K562 (cell line): ENCODE results near the gene TRIP10. TPM values are rescaled to one million over a fixed set of nuclear protein-coding genes. Genes with fewer than 3 reads are reported as not detected.

Source experiments
- ARID4B ChIP-seq: sonication (generic); formaldehyde crosslinking; IDR thresholded peaks from 2 replicates; pipeline ENCODE4 v1.8.0; 2022; ENCODE audit warnings: mild to moderate bottlenecking, missing genetic modification reagents
- BCOR ChIP-seq: fragments of 450-650 bp; IDR thresholded peaks from 2 replicates; pipeline ENCODE4 v1.6.1; 2016
- EGR1 ChIP-seq: fragments of 450-650 bp; conservative IDR thresholded peaks from 2 replicates; pipeline ENCODE4 v1.6.1; 2017; ENCODE audit warnings: mild to moderate bottlenecking
- ELF1 ChIP-seq: fragments of 200-800 bp; sonication (Bioruptor generic); IDR thresholded peaks from 2 replicates; pipeline ENCODE4 v1.6.1; 2016; ENCODE audit warnings: missing genetic modification characterization, missing compliant biosample characterization
- MAZ ChIP-seq, 2 experiments: fragments of 450-650 bp in 1 of 2; sonication (generic) in 1 of 2; formaldehyde crosslinking; IDR thresholded peaks in 1 of 2; conservative IDR thresholded peaks in 1 of 2; 2 replicates each; pipeline versions ENCODE4 v1.4.0 to v1.5.0; 2020; ENCODE audit warnings: mild to moderate bottlenecking in 1 of 2, missing genetic modification reagents in 1 of 2
- PKNOX1 ChIP-seq: fragments of 450-650 bp; IDR thresholded peaks from 2 replicates; pipeline ENCODE4 v1.6.1; 2016
- PTBP1 ChIP-seq: fragments of 200-400 bp; formaldehyde crosslinking; IDR thresholded peaks from 2 replicates; pipeline ENCODE4 v1.6.1; 2017; ENCODE audit warnings: low read depth, low read length
- SUPT5H ChIP-seq: fragments of 450-650 bp; IDR thresholded peaks from 2 replicates; pipeline ENCODE4 v1.6.1; 2016
- TBL1XR1 ChIP-seq, 2 experiments: IDR thresholded peaks; 2 replicates each; pipeline ENCODE4 v1.6.1; 2012; ENCODE audit warnings: improper control_type of control experiment in 2 of 2, low read length in 2 of 2, mild to moderate bottlenecking in 1 of 2
- YY1 ChIP-seq, 3 experiments: IDR thresholded peaks; 2 replicates each; pipeline ENCODE4 v1.6.1; 2011; ENCODE audit warnings: low read length in 2 of 3, mild to moderate bottlenecking in 2 of 3, moderate library complexity in 2 of 3, borderline replicate concordance in 1 of 3, control low read depth in 1 of 3, low read depth in 1 of 3; ENCODE audit not compliant: insufficient read depth in 3 of 3, insufficient replicate concordance in 2 of 3, control insufficient read depth in 1 of 3, insufficient read length in 1 of 3; ENCODE audit errors: extremely low read depth in 1 of 3
- ZBTB7A ChIP-seq: IDR thresholded peaks from 2 replicates; pipeline ENCODE4 v1.6.1; 2011; ENCODE audit warnings: low read depth, mild to moderate bottlenecking, low read length, moderate library complexity, borderline replicate concordance; ENCODE audit not compliant: control insufficient read depth
- polyA plus RNA-seq, 8 experiments: library from polyadenylated mRNA; depleted of rRNA in 4 of 8; stranded (reverse) in 5 of 8; unstranded in 3 of 8; fragments of >200 nt; fragmentation: Nextera tagmentation in 2 of 8; fragmentation: Illumina TruSeq in 1 of 8; extraction: Ambion mirVana in 2 of 8; extraction: Trizol in 1 of 8; gene quantifications; 2 replicates each; pipeline versions ENCODE4 v1.2.1 to v1.2.3, GENCODE V29; 2011 to 2014; ENCODE audit warnings: inconsistent platforms in 1 of 8, missing spikeins in 1 of 8
- total RNA-seq, 7 experiments: library from RNA; depleted of rRNA in 6 of 7; stranded (reverse); fragments of >200 nt in 6 of 7; fragmentation: Illumina TruSeq in 2 of 7; extraction: Trizol in 2 of 7; gene quantifications; 2 replicates each; pipeline versions ENCODE4 v1.2.1 to v1.2.3, GENCODE V29; 2011 to 2021; ENCODE audit warnings: low replicate concordance in 1 of 7
- TF ChIP-seq, protein P1 (sequence below), 3 experiments: IDR thresholded peaks in 2 of 3; conservative IDR thresholded peaks in 1 of 3; 2 replicates each; pipeline ENCODE4 v1.5.1; 2011 to 2012; ENCODE audit warnings: low read length in 3 of 3, mild to moderate bottlenecking in 3 of 3, control low read depth in 2 of 3, improper control_type of control experiment in 1 of 3, inconsistent platforms in 1 of 3, low read depth in 1 of 3, mixed read lengths in 1 of 3, moderate library complexity in 1 of 3; ENCODE audit not compliant: insufficient read depth in 2 of 3
- TF ChIP-seq, protein P2 (sequence below): IDR thresholded peaks from 2 replicates; pipeline ENCODE4 v1.6.1; 2016; ENCODE audit warnings: missing genetic modification characterization, missing compliant biosample characterization

TRIP10 gene
- total and polyA plus RNA-seq, 9 of the 15 experiments (the other 6 are each of a cell fraction or from before 2014, with no cell fraction given): 1.2 to 66.8 (median 36.1) TPM

- TF ChIP-seq, protein P1, sequence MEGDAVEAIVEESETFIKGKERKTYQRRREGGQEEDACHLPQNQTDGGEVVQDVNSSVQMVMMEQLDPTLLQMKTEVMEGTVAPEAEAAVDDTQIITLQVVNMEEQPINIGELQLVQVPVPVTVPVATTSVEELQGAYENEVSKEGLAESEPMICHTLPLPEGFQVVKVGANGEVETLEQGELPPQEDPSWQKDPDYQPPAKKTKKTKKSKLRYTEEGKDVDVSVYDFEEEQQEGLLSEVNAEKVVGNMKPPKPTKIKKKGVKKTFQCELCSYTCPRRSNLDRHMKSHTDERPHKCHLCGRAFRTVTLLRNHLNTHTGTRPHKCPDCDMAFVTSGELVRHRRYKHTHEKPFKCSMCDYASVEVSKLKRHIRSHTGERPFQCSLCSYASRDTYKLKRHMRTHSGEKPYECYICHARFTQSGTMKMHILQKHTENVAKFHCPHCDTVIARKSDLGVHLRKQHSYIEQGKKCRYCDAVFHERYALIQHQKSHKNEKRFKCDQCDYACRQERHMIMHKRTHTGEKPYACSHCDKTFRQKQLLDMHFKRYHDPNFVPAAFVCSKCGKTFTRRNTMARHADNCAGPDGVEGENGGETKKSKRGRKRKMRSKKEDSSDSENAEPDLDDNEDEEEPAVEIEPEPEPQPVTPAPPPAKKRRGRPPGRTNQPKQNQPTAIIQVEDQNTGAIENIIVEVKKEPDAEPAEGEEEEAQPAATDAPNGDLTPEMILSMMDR (IDR thresholded peaks at IDR 0.05 in 2 of 3, conservative IDR thresholded peaks at IDR 0.05 in 1 of 3; ENCODE audit: insufficient read depth in 2 of 3, low read depth in 1 of 3, low read length in 3 of 3): peak; percentile 30 to 43 (median 42); a peak in 5 of 6 replicates
- TF ChIP-seq ARID4B (CRISPR knock-in tag) (peak; percentile 60; the same call in 1 of the 2 replicates), TBL1XR1 (IDR thresholded peaks at IDR 0.05; ENCODE audit: low read length in 2 of 2) (no peak), PKNOX1 (peak; percentile 75), MAZ (CRISPR knock-in tag; conservative IDR thresholded peaks at IDR 0.05 in 1 of 2, IDR thresholded peaks at IDR 0.05 in 1 of 2) (peak; percentile 57 to 65; a peak in 1 of 4 replicates), ZBTB7A (0 out of 2 replicates have a peak, but pooled peaks have one; percentile 40), YY1 (IDR thresholded peaks at IDR 0.05; ENCODE audit: borderline replicate concordance in 1 of 3, control insufficient read depth in 1 of 3, extremely low read depth in 1 of 3, insufficient read depth in 3 of 3, insufficient read length in 1 of 3, insufficient replicate concordance in 2 of 3, low read depth in 1 of 3, low read length in 2 of 3) (peak in 1 of 3 experiments; percentile 28), EGR1 (peak; percentile 90), BCOR (peak; percentile 99), SUPT5H (peak; percentile 60; the same call in 1 of the 2 replicates), ELF1 (peak; percentile 49; the same call in 1 of the 2 replicates), PTBP1 (peak; percentile 94; the same call in 1 of the 2 replicates)
- TF ChIP-seq, protein P2, sequence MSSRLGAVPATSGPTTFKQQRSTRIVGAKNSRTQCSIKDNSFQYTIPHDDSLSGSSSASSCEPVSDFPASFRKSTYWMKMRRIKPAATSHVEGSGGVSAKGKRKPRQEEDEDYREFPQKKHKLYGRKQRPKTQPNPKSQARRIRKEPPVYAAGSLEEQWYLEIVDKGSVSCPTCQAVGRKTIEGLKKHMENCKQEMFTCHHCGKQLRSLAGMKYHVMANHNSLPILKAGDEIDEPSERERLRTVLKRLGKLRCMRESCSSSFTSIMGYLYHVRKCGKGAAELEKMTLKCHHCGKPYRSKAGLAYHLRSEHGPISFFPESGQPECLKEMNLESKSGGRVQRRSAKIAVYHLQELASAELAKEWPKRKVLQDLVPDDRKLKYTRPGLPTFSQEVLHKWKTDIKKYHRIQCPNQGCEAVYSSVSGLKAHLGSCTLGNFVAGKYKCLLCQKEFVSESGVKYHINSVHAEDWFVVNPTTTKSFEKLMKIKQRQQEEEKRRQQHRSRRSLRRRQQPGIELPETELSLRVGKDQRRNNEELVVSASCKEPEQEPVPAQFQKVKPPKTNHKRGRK (tag): peak; percentile 63
Observed at GRCh38 chr19:6772028-6772865, 32.8 kb downstream of the TRIP10 start, which contains the start of gene VAV1 (continued).
